Neural cell (in vitro differentiated cells): Measurements from ENCODE around the gene ANKRD13A.

Experiments
- EP300 ChIP-seq: fragments of 450-650 bp; conservative IDR thresholded peaks from 2 replicates; pipeline ENCODE4 v1.6.1; 2014; ENCODE audit warnings: antibody characterized with exemption, mild to moderate bottlenecking, moderate library complexity; ENCODE audit not compliant: poor library complexity, severe bottlenecking
- EZH2 ChIP-seq: fragments of 200-600, 300-800 bp; shearing (Covaris generic), sonication (generic); IDR thresholded peaks from 2 replicates; pipeline ENCODE4 v1.6.1; 2014; ENCODE audit warnings: antibody characterized with exemption, low read length, borderline replicate concordance, mild to moderate bottlenecking; ENCODE audit not compliant: insufficient read depth, poor library complexity, severe bottlenecking
- MXI1 ChIP-seq: fragments of 450-650 bp; conservative IDR thresholded peaks from 2 replicates; pipeline ENCODE4 v1.6.1; 2014; ENCODE audit warnings: antibody characterized with exemption, mild to moderate bottlenecking; ENCODE audit not compliant: poor library complexity, severe bottlenecking
- POLR2AphosphoS5 ChIP-seq: IDR thresholded peaks from 2 replicates; pipeline ENCODE4 v1.6.1; 2012
- RAD21 ChIP-seq: fragments of 450-650 bp; conservative IDR thresholded peaks from 2 replicates; pipeline ENCODE4 v1.6.1; 2014; ENCODE audit warnings: antibody characterized with exemption, mild to moderate bottlenecking, moderate library complexity
- TAF1 ChIP-seq: IDR thresholded peaks from 2 replicates; pipeline ENCODE4 v1.6.1; 2012; ENCODE audit warnings: low read depth
- TF ChIP-seq, protein P1 (sequence below): fragments of 450-650 bp; IDR thresholded peaks from 2 replicates; pipeline ENCODE4 v1.5.1; 2014; ENCODE audit warnings: antibody characterized with exemption, mild to moderate bottlenecking, moderate library complexity; ENCODE audit not compliant: poor library complexity, severe bottlenecking

DNA sequence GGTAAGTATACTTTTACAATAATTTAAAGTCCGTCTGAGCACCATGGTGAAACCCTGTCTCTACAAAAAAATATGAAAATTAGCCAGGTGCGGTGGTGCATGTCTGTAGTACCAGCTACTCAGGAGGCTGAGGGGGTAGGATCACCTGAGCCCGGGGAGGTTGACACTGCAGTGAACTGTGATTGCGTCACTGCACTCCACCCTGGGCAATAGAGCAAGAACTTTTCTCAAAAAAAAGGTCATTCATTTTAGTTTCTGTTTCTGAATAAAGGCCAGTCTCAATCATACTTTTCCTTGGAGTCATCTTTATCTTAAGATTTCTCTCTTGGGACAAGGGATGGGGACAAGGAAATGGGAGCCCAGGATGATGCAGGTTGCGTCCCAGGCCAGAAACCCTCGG is 12.9 kb downstream of the ANKRD13A start:
- TF ChIP-seq, protein P1, sequence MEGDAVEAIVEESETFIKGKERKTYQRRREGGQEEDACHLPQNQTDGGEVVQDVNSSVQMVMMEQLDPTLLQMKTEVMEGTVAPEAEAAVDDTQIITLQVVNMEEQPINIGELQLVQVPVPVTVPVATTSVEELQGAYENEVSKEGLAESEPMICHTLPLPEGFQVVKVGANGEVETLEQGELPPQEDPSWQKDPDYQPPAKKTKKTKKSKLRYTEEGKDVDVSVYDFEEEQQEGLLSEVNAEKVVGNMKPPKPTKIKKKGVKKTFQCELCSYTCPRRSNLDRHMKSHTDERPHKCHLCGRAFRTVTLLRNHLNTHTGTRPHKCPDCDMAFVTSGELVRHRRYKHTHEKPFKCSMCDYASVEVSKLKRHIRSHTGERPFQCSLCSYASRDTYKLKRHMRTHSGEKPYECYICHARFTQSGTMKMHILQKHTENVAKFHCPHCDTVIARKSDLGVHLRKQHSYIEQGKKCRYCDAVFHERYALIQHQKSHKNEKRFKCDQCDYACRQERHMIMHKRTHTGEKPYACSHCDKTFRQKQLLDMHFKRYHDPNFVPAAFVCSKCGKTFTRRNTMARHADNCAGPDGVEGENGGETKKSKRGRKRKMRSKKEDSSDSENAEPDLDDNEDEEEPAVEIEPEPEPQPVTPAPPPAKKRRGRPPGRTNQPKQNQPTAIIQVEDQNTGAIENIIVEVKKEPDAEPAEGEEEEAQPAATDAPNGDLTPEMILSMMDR, result no peak
- TF ChIP-seq TAF1 (no peak), EP300 (no peak), EZH2 (no peak), POLR2AphosphoS5 (no peak), RAD21 (no peak), MXI1 (no peak)
